Measurements from ENCODE around the gene NSUN2.

The NSUN2 gene

GRCh38 chr5:6567068-6567467 is 65.8 kb downstream of the NSUN2 start:
- no peak for DNase-seq (ENCODE audit: low read depth in 1 of 2, low spot score in 1 of 2)

- DNase-seq (ENCODE audit: low read depth in 1 of 2, low spot score in 1 of 2): no peak
Observed at GRCh38 chr5:6565492-6565891, 67.4 kb downstream of the NSUN2 start.

- no peak for DNase-seq (ENCODE audit: low read depth in 1 of 2, low spot score in 1 of 2)
Observed at GRCh38 chr5:6557807-6558575, 74.9 kb downstream of the NSUN2 start.

GRCh38 chr5:6556802-6557102 is 76.1 kb downstream of the NSUN2 start:
- DNase-seq (ENCODE audit: low read depth in 1 of 2, low spot score in 1 of 2): no peak

- no peak for DNase-seq (ENCODE audit: low read depth in 1 of 2, low spot score in 1 of 2)
Observed at GRCh38 chr5:6556089-6556801, 76.6 kb downstream of the NSUN2 start.

GRCh38 chr5:6554812-6555211 is 78.0 kb downstream of the NSUN2 start:
- no peak for DNase-seq (ENCODE audit: low read depth in 1 of 2, low spot score in 1 of 2)

- DNase-seq (ENCODE audit: low read depth in 1 of 2, low spot score in 1 of 2): no peak
Observed at GRCh38 chr5:6553972-6554371, 78.9 kb downstream of the NSUN2 start.

- DNase-seq (ENCODE audit: low read depth in 1 of 2, low spot score in 1 of 2): no peak
Observed at GRCh38 chr5:6552612-6553011, 80.2 kb downstream of the NSUN2 start.

GRCh38 chr5:6551955-6552313 is 80.9 kb downstream of the NSUN2 start:
- no peak for DNase-seq (ENCODE audit: low read depth in 1 of 2, low spot score in 1 of 2)

GRCh38 chr5:6551287-6551954 is 81.4 kb downstream of the NSUN2 start:
- DNase-seq (ENCODE audit: low read depth in 1 of 2, low spot score in 1 of 2): no peak

GRCh38 chr5:6550628-6551027 is 82.2 kb downstream of the NSUN2 start:
- DNase-seq (ENCODE audit: low read depth in 1 of 2, low spot score in 1 of 2): no peak
